ENCODE data around the gene FIGNL1. TPM values are rescaled to one million over a fixed set of nuclear protein-coding genes. Genes with fewer than 3 reads are reported as not detected.
"Not testable (repeated sequence)": the region's sequence is repeated elsewhere in the genome, so short reads cannot be mapped to it uniquely, and the experiment has no call there.

The FIGNL1 gene
- total RNA-seq, 2 donors from 2014 or later = 4.6 to 6.1 TPM

GRCh38 chr7:50474382-50475160 is 24.4 kb upstream of the FIGNL1 start:
- intact Hi-C loops (cut with DNase I) = loop anchor here in 1 of 2 donors (5.0 kb wide), 1 partner anchor 673 kb away; no protein-coding TSS in a partner anchor
- DNase-seq (no peak), ATAC-seq (no peak)

- intact Hi-C loops (cut with DNase I) = loop anchor here in 1 of 2 donors (5.0 kb wide), 1 partner anchor 674 kb away; no protein-coding TSS in a partner anchor
- ATAC-seq (no peak), DNase-seq (no peak)
Measured at GRCh38 chr7:50473531-50473930, 23.4 kb upstream of the FIGNL1 start.

- no peak for DNase-seq
- ATAC-seq = no peak
- intact Hi-C loops (cut with DNase I) = loop anchor here in 1 of 2 donors (5.0 kb wide), 1 partner anchor 675 kb away; no protein-coding TSS in a partner anchor
Measured at GRCh38 chr7:50472427-50472826, 22.3 kb upstream of the FIGNL1 start.

- ATAC-seq (no peak), DNase-seq (no peak)
- intact Hi-C loops (cut with DNase I) = loop anchor here in 1 of 2 donors (5.0 kb wide), 1 partner anchor 675 kb away; no protein-coding TSS in a partner anchor
Measured at GRCh38 chr7:50471970-50472369, 21.8 kb upstream of the FIGNL1 start.

- ATAC-seq = no peak
- intact Hi-C loops (cut with DNase I) = loop anchor here in 1 of 2 donors (5.0 kb wide), 1 partner anchor 677 kb away; no protein-coding TSS in a partner anchor
- no peak for DNase-seq
Measured at GRCh38 chr7:50470250-50471163, 20.4 kb upstream of the FIGNL1 start.

- intact Hi-C loops (cut with DNase I) = loop anchor here (2.0 to 10.0 kb wide), 6 partner anchors 123 to 896 kb away; no protein-coding TSS in a partner anchor
- DNase-seq (no peak), ATAC-seq (no peak)
Measured at GRCh38 chr7:50469181-50469580, 19.0 kb upstream of the FIGNL1 start.

GRCh38 chr7:50467817-50468610 is 17.9 kb upstream of the FIGNL1 start:
- intact Hi-C loops (cut with DNase I) = loop anchor here (2.0 to 10.0 kb wide), 6 partner anchors 124 to 897 kb away; no protein-coding TSS in a partner anchor
- DNase-seq = peak; percentile 87
- ATAC-seq = peak; percentile 92

- ATAC-seq (no peak), DNase-seq (no peak)
- intact Hi-C loops (cut with DNase I) = loop anchor here (5.0 to 10.0 kb wide), 4 partner anchors 125 to 898 kb away; no protein-coding TSS in a partner anchor
Measured at GRCh38 chr7:50466815-50467585, 16.9 kb upstream of the FIGNL1 start.

GRCh38 chr7:50463035-50463434 is 12.9 kb upstream of the FIGNL1 start:
- DNase-seq (no peak), ATAC-seq (no peak)
- intact Hi-C loops (cut with DNase I) = loop anchor here in 1 of 2 donors (10.0 kb wide), 2 partner anchors 132 to 902 kb away; no protein-coding TSS in a partner anchor

- intact Hi-C loops (cut with DNase I) = loop anchor here in 1 of 2 donors (10.0 kb wide), 2 partner anchors 132 to 902 kb away; no protein-coding TSS in a partner anchor
- DNase-seq (no peak), ATAC-seq (no peak)
Measured at GRCh38 chr7:50462361-50462760, 12.2 kb upstream of the FIGNL1 start.

GRCh38 chr7:50461695-50462094 is 11.5 kb upstream of the FIGNL1 start:
- no peak for ATAC-seq
- DNase-seq = no peak
- intact Hi-C loops (cut with DNase I) = loop anchor here in 1 of 2 donors (10.0 kb wide), 2 partner anchors 133 to 903 kb away; no protein-coding TSS in a partner anchor

- DNase-seq; ATAC-seq; intact Hi-C loops (cut with DNase I): not testable (repeated sequence)
Measured at GRCh38 chr7:50459183-50459582, 9.0 kb upstream of the FIGNL1 start.

GRCh38 chr7:50458651-50459050 is 8.5 kb upstream of the FIGNL1 start:
- ATAC-seq; intact Hi-C loops (cut with DNase I); DNase-seq: not testable (repeated sequence)

- no peak for ATAC-seq
- intact Hi-C loops (cut with DNase I) = no loop called here
- DNase-seq = no peak
Measured at GRCh38 chr7:50456371-50457123, 6.4 kb upstream of the FIGNL1 start.

- intact Hi-C loops (cut with DNase I) = no loop called here
- ATAC-seq (no peak), DNase-seq (no peak)
Measured at GRCh38 chr7:50455658-50456057, 5.5 kb upstream of the FIGNL1 start.

- ATAC-seq (no peak), DNase-seq (no peak)
- intact Hi-C loops (cut with DNase I) = no loop called here
Measured at GRCh38 chr7:50454968-50455367, 4.8 kb upstream of the FIGNL1 start.

GRCh38 chr7:50450590-50451032 is 461 bp upstream of the FIGNL1 start:
- intact Hi-C loops (cut with DNase I) = no loop called here
- DNase-seq (peak; percentile 24), ATAC-seq (peak; percentile 38)

Measured in left cardiac atrium (tissue), 4 donors.